Uterus (tissue), 2 donors: ENCODE measurements around the gene MOG.

Source experiments
- CTCF ChIP-seq, 4 experiments: fragments of 200-600 bp in 2 of 4; fragments of 450-650 bp in 2 of 4; sonication (generic) in 2 of 4; IDR thresholded peaks; one replicate each; pipeline ENCODE4 v1.5.1; 2016 to 2019; ENCODE audit warnings: antibody characterized with exemption in 4 of 4, mild to moderate bottlenecking in 2 of 4, moderate library complexity in 1 of 4
- POLR2A ChIP-seq, 2 donors: fragments of 450-650 bp; IDR thresholded peaks; one replicate each; pipeline ENCODE4 v1.6.1; 2016; ENCODE audit warnings: antibody characterized with exemption in 2 of 2, mild to moderate bottlenecking in 1 of 2, moderate library complexity in 1 of 2

GRCh38 chr6:29649701-29650673 is 6.9 kb upstream of the MOG start:
- peak; percentile 68 to 79 for TF ChIP-seq POLR2A (IDR thresholded peaks at IDR 0.05)
- TF ChIP-seq CTCF (IDR thresholded peaks at IDR 0.05) = peak; percentile 88 to 90 (median 90)
